ENCODE data around the gene DNAJC24. TPM values are rescaled to one million over a fixed set of nuclear protein-coding genes. Genes with fewer than 3 reads are reported as not detected.

DNAJC24 gene
- total RNA-seq, 2 experiments from 2014 or later, result 12.6 to 13.0 TPM

DNA sequence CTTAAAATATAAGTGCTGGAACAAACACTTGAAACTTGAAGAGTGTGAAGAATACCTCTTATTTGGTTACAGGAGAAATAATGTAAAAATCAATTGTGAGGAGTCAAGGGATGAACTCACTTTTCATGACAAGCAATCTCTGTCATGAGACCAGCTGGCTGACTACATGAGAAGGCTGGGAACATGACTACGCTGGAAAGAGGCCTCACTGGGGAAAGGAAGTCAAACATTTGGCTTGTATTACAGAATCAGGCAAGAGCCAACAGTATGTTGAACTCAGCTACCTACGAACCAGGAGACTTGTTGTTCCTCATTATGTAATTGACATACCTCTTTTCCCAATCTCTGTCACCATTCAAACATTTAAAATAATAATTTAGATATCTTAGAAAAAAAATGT is 14.5 kb upstream of the DNAJC24 start:
- ATAC-seq, result no peak
- POLR2A ChIA-PET, result no interaction called here
- no peak overlapping the region for H3K4me3 Mint-ChIP-seq

GRCh38 chr11:31355817-31356216 is 13.8 kb upstream of the DNAJC24 start:
- ATAC-seq (no peak), DNase-seq (no peak)
- H3K36me3 Mint-ChIP-seq (ENCODE audit: low read depth), result no peaks in the 10 kb centered on the region
- no peak overlapping the region for H3K27ac Mint-ChIP-seq
- POLR2A ChIA-PET, result no interaction called here
- H3K9me3 Mint-ChIP-seq, result no peaks in the 10 kb centered on the region
- CTCF ChIA-PET, result no interaction called here
- peaks cover 15% of the 10 kb centered on the region for H3K27me3 Mint-ChIP-seq
- intact Hi-C loops (cut with micrococcal nuclease), result no loop called here
- no peak for TF ChIP-seq CTCF (IDR thresholded peaks at IDR 0.05)
- no peak overlapping the region for H3K4me3 Mint-ChIP-seq
- H3K4me1 Mint-ChIP-seq (ENCODE audit: low read depth), result no peaks in the 10 kb centered on the region

More for the DNA sequence above, 14.5 kb upstream of the DNAJC24 start:
- CTCF ChIA-PET, result no interaction called here
- H3K36me3 Mint-ChIP-seq (ENCODE audit: low read depth), result no peaks in the 10 kb centered on the region
- intact Hi-C loops (cut with micrococcal nuclease), result no loop called here
- H3K27ac Mint-ChIP-seq, result no peak overlapping the region
- TF ChIP-seq CTCF (IDR thresholded peaks at IDR 0.05), result no peak
- H3K4me1 Mint-ChIP-seq (ENCODE audit: low read depth), result no peaks in the 10 kb centered on the region
- no peaks in the 10 kb centered on the region for H3K9me3 Mint-ChIP-seq
- DNase-seq, result no peak
- H3K27me3 Mint-ChIP-seq, result peaks cover 15% of the 10 kb centered on the region

GRCh38 chr11:31361743-31362142 is 7.9 kb upstream of the DNAJC24 start:
- POLR2A ChIA-PET, result no interaction called here
- Mint-ChIP-seq H3K36me3 (ENCODE audit: low read depth) (no peaks in the 10 kb centered on the region), H3K4me1 (ENCODE audit: low read depth) (peaks cover 7% of the 10 kb centered on the region), H3K27ac (no peak overlapping the region), H3K27me3 (peaks cover 4% of the 10 kb centered on the region), H3K4me3 (no peak overlapping the region), H3K9me3 (no peaks in the 10 kb centered on the region)
- TF ChIP-seq CTCF (IDR thresholded peaks at IDR 0.05), result no peak
- CTCF ChIA-PET, result interaction anchor here (0.8 kb wide), 1 partner anchor 21 kb away, joined by 3 read pairs; no protein-coding TSS in a partner anchor
- DNase-seq (no peak), ATAC-seq (no peak)
- intact Hi-C loops (cut with micrococcal nuclease), result no loop called here

GRCh38 chr11:31366795-31367194 is 2.9 kb upstream of the DNAJC24 start:
- H3K4me3 Mint-ChIP-seq, result no peak overlapping the region
- ATAC-seq (no peak), DNase-seq (peak; percentile 10)
- ChIA-PET POLR2A (no interaction called here), CTCF (interaction anchor here (0.9 kb wide), 1 partner anchor 22 kb away, joined by 3 read pairs; no protein-coding TSS in a partner anchor)
- peaks cover 31% of the 10 kb centered on the region for H3K4me1 Mint-ChIP-seq (ENCODE audit: low read depth)
- TF ChIP-seq CTCF (IDR thresholded peaks at IDR 0.05), result no peak
- H3K36me3 Mint-ChIP-seq (ENCODE audit: low read depth), result peaks cover 2% of the 10 kb centered on the region
- no peaks in the 10 kb centered on the region for H3K9me3 Mint-ChIP-seq
- peaks cover 4% of the 10 kb centered on the region for H3K27me3 Mint-ChIP-seq
- no peak overlapping the region for H3K27ac Mint-ChIP-seq
- intact Hi-C loops (cut with micrococcal nuclease), result no loop called here

- POLR2A ChIA-PET, result no interaction called here
- intact Hi-C loops (cut with micrococcal nuclease), result no loop called here
- peak; percentile 3 for DNase-seq
Measured at GRCh38 chr11:31375879-31376278, 6.2 kb downstream of the DNAJC24 start.

More at GRCh38 chr11:31375879-31376278, 6.2 kb downstream of the DNAJC24 start:
- CTCF ChIA-PET, result no interaction called here
- TF ChIP-seq CTCF (IDR thresholded peaks at IDR 0.05), result no peak
- peaks cover 26% of the 10 kb centered on the region for H3K4me1 Mint-ChIP-seq (ENCODE audit: low read depth)
- H3K9me3 Mint-ChIP-seq, result no peaks in the 10 kb centered on the region
- peaks cover 13% of the 10 kb centered on the region for H3K36me3 Mint-ChIP-seq (ENCODE audit: low read depth)
- H3K27ac Mint-ChIP-seq, result no peak overlapping the region
- H3K4me3 Mint-ChIP-seq, result no peak overlapping the region
- no peak for ATAC-seq
- no peaks in the 10 kb centered on the region for H3K27me3 Mint-ChIP-seq

Data from activated CD8-positive, alpha-beta T cell treated with anti-CD3 and anti-CD28 coated beads for 36 hours (primary cell).